ENCODE results near the gene BRK1. TPM values are rescaled to one million over a fixed set of nuclear protein-coding genes. Genes with fewer than 3 reads are reported as not detected.
"Not testable (repeated sequence)": the region's sequence is repeated elsewhere in the genome, so short reads cannot be mapped to it uniquely, and the experiment has no call there.

Gene BRK1
- total RNA-seq = 100 to 1,000 TPM in 1 of 2 experiments, 10 to 100 TPM in 1; 86.9 to 106 TPM

GRCh38 chr3:10115326-10116137 is at the start of gene BRK1:
BRK1 (plus strand) TSS chr3:10115675; CDS start chr3:10115702, 27 bp downstream.
- peak within 1 kb of the TSS; percentile 90 for H3K27ac Mint-ChIP-seq
- H3K4me1 Mint-ChIP-seq = peaks cover 42% of the 10 kb centered on the region
- H3K9me3 Mint-ChIP-seq (ENCODE audit: low read depth) = no peaks in the 10 kb centered on the region
- DNase-seq (peak; percentile 97), ATAC-seq (peak; percentile 99)
- no peaks in the 10 kb centered on the region for H3K27me3 Mint-ChIP-seq
- peaks cover 15% of the 10 kb centered on the region for H3K36me3 Mint-ChIP-seq
- CTCF ChIA-PET = interaction anchor here (0.6 to 1.8 kb wide), 5 partner anchors 113 to 183 kb away, joined by 3 to 6 read pairs (median 4); partner anchors contain the start of gene CRELD1
- peak within 1 kb of the TSS; percentile 97 for H3K4me3 Mint-ChIP-seq

GRCh38 chr3:10070077-10070476 is 45.4 kb upstream of the BRK1 start:
- H3K4me1 Mint-ChIP-seq; H3K9me3 Mint-ChIP-seq (ENCODE audit: low read depth); CTCF ChIA-PET; ATAC-seq; DNase-seq; H3K27ac Mint-ChIP-seq; H3K27me3 Mint-ChIP-seq; H3K4me3 Mint-ChIP-seq: not testable (repeated sequence)
- H3K36me3 Mint-ChIP-seq = peaks cover 51% of the 10 kb centered on the region

GRCh38 chr3:10074666-10075065 is 40.8 kb upstream of the BRK1 start:
- Mint-ChIP-seq H3K27ac (no peak overlapping the region), H3K4me3 (no peak overlapping the region), H3K27me3 (no peaks in the 10 kb centered on the region), H3K36me3 (peaks cover 37% of the 10 kb centered on the region), H3K9me3 (ENCODE audit: low read depth) (no peaks in the 10 kb centered on the region), H3K4me1 (no peaks in the 10 kb centered on the region)
- DNase-seq (no peak), ATAC-seq (no peak)
- CTCF ChIA-PET = no interaction called here

- H3K27me3 Mint-ChIP-seq = no peaks in the 10 kb centered on the region
- H3K27ac Mint-ChIP-seq = peak overlapping the region; percentile 10
- no peaks in the 10 kb centered on the region for H3K4me1 Mint-ChIP-seq
- CTCF ChIA-PET = no interaction called here
- ATAC-seq (no peak), DNase-seq (no peak)
- peaks cover 50% of the 10 kb centered on the region for H3K36me3 Mint-ChIP-seq
- no peak overlapping the region for H3K4me3 Mint-ChIP-seq
- no peaks in the 10 kb centered on the region for H3K9me3 Mint-ChIP-seq (ENCODE audit: low read depth)
These were observed 33.6 kb upstream of the BRK1 start for GRCh38 chr3:10081871-10082270.

- no peak for DNase-seq
- CTCF ChIA-PET = no interaction called here
- Mint-ChIP-seq H3K27ac (no peak overlapping the region), H3K9me3 (ENCODE audit: low read depth) (no peaks in the 10 kb centered on the region), H3K36me3 (peaks cover 53% of the 10 kb centered on the region), H3K4me1 (no peaks in the 10 kb centered on the region), H3K27me3 (no peaks in the 10 kb centered on the region), H3K4me3 (no peak overlapping the region)
- ATAC-seq = no peak
These were observed 29.7 kb upstream of the BRK1 start for GRCh38 chr3:10085738-10086137.

GRCh38 chr3:10088256-10088655 is 27.2 kb upstream of the BRK1 start:
- H3K27me3 Mint-ChIP-seq = no peaks in the 10 kb centered on the region
- no peak overlapping the region for H3K27ac Mint-ChIP-seq
- H3K4me1 Mint-ChIP-seq = no peaks in the 10 kb centered on the region
- ATAC-seq = no peak
- no peak overlapping the region for H3K4me3 Mint-ChIP-seq
- H3K36me3 Mint-ChIP-seq = peaks cover 45% of the 10 kb centered on the region
- H3K9me3 Mint-ChIP-seq (ENCODE audit: low read depth) = no peaks in the 10 kb centered on the region
- no peak for DNase-seq
- CTCF ChIA-PET = interaction anchor here (1.2 kb wide), 1 partner anchor 155 kb away, joined by 4 read pairs; no protein-coding TSS in a partner anchor

- Mint-ChIP-seq H3K27ac (no peak overlapping the region), H3K4me3 (no peak overlapping the region), H3K4me1 (no peaks in the 10 kb centered on the region), H3K27me3 (no peaks in the 10 kb centered on the region), H3K36me3 (peaks cover 43% of the 10 kb centered on the region), H3K9me3 (ENCODE audit: low read depth) (no peaks in the 10 kb centered on the region)
- no peak for ATAC-seq
- CTCF ChIA-PET = no interaction called here
- no peak for DNase-seq
These were observed 25.3 kb upstream of the BRK1 start for GRCh38 chr3:10090179-10090578.

- H3K9me3 Mint-ChIP-seq (ENCODE audit: low read depth); DNase-seq; H3K27me3 Mint-ChIP-seq; H3K4me1 Mint-ChIP-seq; ATAC-seq; H3K4me3 Mint-ChIP-seq; CTCF ChIA-PET; H3K27ac Mint-ChIP-seq: not testable (repeated sequence)
- H3K36me3 Mint-ChIP-seq = peaks cover 42% of the 10 kb centered on the region
These were observed 24.7 kb upstream of the BRK1 start for GRCh38 chr3:10090774-10091173.

- H3K27ac Mint-ChIP-seq; ATAC-seq; DNase-seq; H3K27me3 Mint-ChIP-seq; H3K4me1 Mint-ChIP-seq; CTCF ChIA-PET; H3K9me3 Mint-ChIP-seq (ENCODE audit: low read depth); H3K4me3 Mint-ChIP-seq: not testable (repeated sequence)
- peaks cover 46% of the 10 kb centered on the region for H3K36me3 Mint-ChIP-seq
These were observed 24.1 kb upstream of the BRK1 start for GRCh38 chr3:10091387-10091786.

- Mint-ChIP-seq H3K4me1 (no peaks in the 10 kb centered on the region), H3K36me3 (peaks cover 41% of the 10 kb centered on the region), H3K27ac (no peak overlapping the region), H3K9me3 (ENCODE audit: low read depth) (no peaks in the 10 kb centered on the region), H3K4me3 (no peak overlapping the region), H3K27me3 (no peaks in the 10 kb centered on the region)
- CTCF ChIA-PET = interaction anchor here (0.9 kb wide), 1 partner anchor 161 kb away, joined by 3 read pairs; no protein-coding TSS in a partner anchor
- ATAC-seq = no peak
- DNase-seq = no peak
These were observed 21.8 kb upstream of the BRK1 start for GRCh38 chr3:10093678-10094077.

GRCh38 chr3:10099041-10099440 is 16.4 kb upstream of the BRK1 start:
- H3K27ac Mint-ChIP-seq = no peak overlapping the region
- H3K27me3 Mint-ChIP-seq = no peaks in the 10 kb centered on the region
- H3K9me3 Mint-ChIP-seq (ENCODE audit: low read depth) = no peaks in the 10 kb centered on the region
- no peak for ATAC-seq
- CTCF ChIA-PET = interaction anchor here (0.7 kb wide), 1 partner anchor 18 kb away, joined by 3 read pairs; no protein-coding TSS in a partner anchor
- H3K4me3 Mint-ChIP-seq = no peak overlapping the region
- DNase-seq = no peak
- H3K4me1 Mint-ChIP-seq = no peaks in the 10 kb centered on the region
- H3K36me3 Mint-ChIP-seq = peaks cover 34% of the 10 kb centered on the region

- DNase-seq = no peak
- Mint-ChIP-seq H3K27me3 (no peaks in the 10 kb centered on the region), H3K4me3 (no peak overlapping the region), H3K9me3 (ENCODE audit: low read depth) (no peaks in the 10 kb centered on the region), H3K4me1 (no peaks in the 10 kb centered on the region), H3K27ac (no peak overlapping the region), H3K36me3 (peaks cover 5% of the 10 kb centered on the region)
- ATAC-seq = no peak
- CTCF ChIA-PET = no interaction called here
These were observed 8.6 kb upstream of the BRK1 start for GRCh38 chr3:10106919-10107318.

GRCh38 chr3:10108091-10108490 is 7.4 kb upstream of the BRK1 start, which contains the start of gene FANCD2OS:
FANCD2OS (minus strand) TSS chr3:10108255; CDS start chr3:10104774, 3,481 bp downstream.
- H3K4me3 Mint-ChIP-seq = no peak within 1 kb of the TSS
- H3K27me3 Mint-ChIP-seq = no peaks in the 10 kb centered on the region
- CTCF ChIA-PET = no interaction called here
- no peak for ATAC-seq
- no peaks in the 10 kb centered on the region for H3K9me3 Mint-ChIP-seq (ENCODE audit: low read depth)
- H3K36me3 Mint-ChIP-seq = peaks cover 4% of the 10 kb centered on the region
- no peak within 1 kb of the TSS for H3K27ac Mint-ChIP-seq
- DNase-seq = no peak
- H3K4me1 Mint-ChIP-seq = no peaks in the 10 kb centered on the region

- Mint-ChIP-seq H3K4me1 (peaks cover 46% of the 10 kb centered on the region), H3K4me3 (peak overlapping the region; percentile 97), H3K27ac (peak overlapping the region; percentile 90), H3K36me3 (peaks cover 21% of the 10 kb centered on the region), H3K9me3 (ENCODE audit: low read depth) (no peaks in the 10 kb centered on the region), H3K27me3 (no peaks in the 10 kb centered on the region)
- CTCF ChIA-PET = interaction anchor here (0.6 to 1.5 kb wide), 4 partner anchors 12 to 183 kb away, joined by 3 to 6 read pairs (median 3); partner anchors contain the start of gene CRELD1
- ATAC-seq = no peak
- DNase-seq = no peak
These were observed 624 bp downstream of the BRK1 start for GRCh38 chr3:10116138-10116460.
